ENCODE measurements around the gene SNX5. TPM values are rescaled to one million over a fixed set of nuclear protein-coding genes. Genes with fewer than 3 reads are reported as not detected.

SNX5 gene
- total RNA-seq, 1 experiment from 2014 or later: 170 TPM

DNA sequence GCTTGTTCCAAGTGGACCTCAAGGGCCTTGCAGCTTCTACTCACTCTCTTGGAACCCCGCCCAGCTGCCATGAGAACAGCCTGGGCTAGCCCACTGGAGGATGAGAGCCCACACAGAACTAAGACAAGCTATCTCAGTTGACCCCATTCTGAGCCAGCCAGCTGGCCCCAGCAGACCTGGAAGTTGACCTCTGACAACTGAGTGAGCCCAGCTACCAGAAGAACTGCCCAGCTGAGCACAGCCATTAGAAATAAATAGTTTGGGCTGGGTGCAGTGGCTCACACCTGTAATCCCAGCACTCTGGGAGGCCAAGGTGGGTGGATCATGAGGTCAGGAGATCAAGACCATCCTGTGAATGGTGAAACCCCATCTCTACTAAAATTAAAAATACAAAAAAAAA, 37.1 kb downstream of the SNX5 start:
- TF ChIP-seq, protein P1, sequence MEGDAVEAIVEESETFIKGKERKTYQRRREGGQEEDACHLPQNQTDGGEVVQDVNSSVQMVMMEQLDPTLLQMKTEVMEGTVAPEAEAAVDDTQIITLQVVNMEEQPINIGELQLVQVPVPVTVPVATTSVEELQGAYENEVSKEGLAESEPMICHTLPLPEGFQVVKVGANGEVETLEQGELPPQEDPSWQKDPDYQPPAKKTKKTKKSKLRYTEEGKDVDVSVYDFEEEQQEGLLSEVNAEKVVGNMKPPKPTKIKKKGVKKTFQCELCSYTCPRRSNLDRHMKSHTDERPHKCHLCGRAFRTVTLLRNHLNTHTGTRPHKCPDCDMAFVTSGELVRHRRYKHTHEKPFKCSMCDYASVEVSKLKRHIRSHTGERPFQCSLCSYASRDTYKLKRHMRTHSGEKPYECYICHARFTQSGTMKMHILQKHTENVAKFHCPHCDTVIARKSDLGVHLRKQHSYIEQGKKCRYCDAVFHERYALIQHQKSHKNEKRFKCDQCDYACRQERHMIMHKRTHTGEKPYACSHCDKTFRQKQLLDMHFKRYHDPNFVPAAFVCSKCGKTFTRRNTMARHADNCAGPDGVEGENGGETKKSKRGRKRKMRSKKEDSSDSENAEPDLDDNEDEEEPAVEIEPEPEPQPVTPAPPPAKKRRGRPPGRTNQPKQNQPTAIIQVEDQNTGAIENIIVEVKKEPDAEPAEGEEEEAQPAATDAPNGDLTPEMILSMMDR (IDR thresholded peaks at IDR 0.05; ENCODE audit: unreplicated experiment): no peak
- ChIA-PET POLR2A (no interaction called here), CTCF (interaction anchor here (0.6 kb wide), 1 partner anchor 1869 kb away, joined by 3 read pairs; no protein-coding TSS in a partner anchor)
- Mint-ChIP-seq H3K4me3 (ENCODE audit: unreplicated experiment) (no peak overlapping the region), H3K27ac (ENCODE audit: low read depth, unreplicated experiment) (no peak overlapping the region), H3K36me3 (ENCODE audit: insufficient read depth, unreplicated experiment) (no peaks in the 10 kb centered on the region), H3K27me3 (ENCODE audit: insufficient read depth, unreplicated experiment) (no peaks in the 10 kb centered on the region), H3K9me3 (ENCODE audit: unreplicated experiment) (peaks cover 7% of the 10 kb centered on the region), H3K4me1 (ENCODE audit: insufficient read depth, unreplicated experiment) (peaks cover 5% of the 10 kb centered on the region)
- no peak for DNase-seq (ENCODE audit: unreplicated experiment)
- intact Hi-C loops (cut with micrococcal nuclease): no loop called here
- BruUV-seq (replicated peaks): no TSS peak

DNA sequence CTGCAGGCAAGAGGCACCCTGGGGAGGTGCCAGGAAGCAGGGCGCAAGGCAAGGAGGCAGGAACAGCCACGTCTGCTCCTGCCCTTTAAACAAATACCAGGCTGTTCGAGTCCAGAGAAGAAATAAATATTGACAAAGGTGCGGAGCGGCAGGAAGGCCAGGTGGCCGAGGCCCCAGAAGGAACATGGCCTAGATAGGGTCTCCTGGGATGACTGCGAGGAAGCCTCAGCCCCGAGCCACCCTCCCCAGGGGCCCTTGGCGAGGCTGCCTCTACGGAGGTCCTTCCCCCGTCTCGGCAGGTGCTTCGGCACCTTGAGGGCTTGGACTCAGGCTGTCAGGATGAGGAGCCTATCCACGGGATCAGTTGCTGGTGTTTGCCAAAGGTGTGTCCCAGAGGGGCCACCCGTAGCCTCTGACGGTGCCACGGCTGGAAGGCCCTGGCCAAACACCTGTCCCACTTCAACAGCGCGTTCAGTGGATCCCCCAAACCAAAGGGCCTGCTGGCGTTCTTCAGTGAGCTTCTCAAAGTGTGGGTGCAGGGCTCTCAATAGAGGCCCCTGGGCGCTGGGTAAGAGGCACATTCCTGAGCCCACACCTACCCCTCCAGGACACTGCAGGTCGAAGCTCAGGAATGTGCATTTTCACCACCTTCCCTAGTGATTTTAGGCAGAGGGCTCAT, 39.8 kb downstream of the SNX5 start:
- intact Hi-C loops (cut with micrococcal nuclease): no loop called here
- ChIA-PET CTCF (interaction anchor here (0.9 kb wide), 1 partner anchor 348 kb away, joined by 3 read pairs; no protein-coding TSS in a partner anchor), POLR2A (no interaction called here)
- Mint-ChIP-seq H3K4me1 (ENCODE audit: insufficient read depth, unreplicated experiment) (peaks cover 5% of the 10 kb centered on the region), H3K4me3 (ENCODE audit: unreplicated experiment) (no peak overlapping the region), H3K9me3 (ENCODE audit: unreplicated experiment) (peaks cover 7% of the 10 kb centered on the region), H3K36me3 (ENCODE audit: insufficient read depth, unreplicated experiment) (no peaks in the 10 kb centered on the region), H3K27me3 (ENCODE audit: insufficient read depth, unreplicated experiment) (no peaks in the 10 kb centered on the region), H3K27ac (ENCODE audit: low read depth, unreplicated experiment) (no peak overlapping the region)
- DNase-seq (ENCODE audit: unreplicated experiment): no peak
- TF ChIP-seq, protein P1 (IDR thresholded peaks at IDR 0.05; ENCODE audit: unreplicated experiment): no peak
- no TSS peak for BruUV-seq (replicated peaks)

DNA sequence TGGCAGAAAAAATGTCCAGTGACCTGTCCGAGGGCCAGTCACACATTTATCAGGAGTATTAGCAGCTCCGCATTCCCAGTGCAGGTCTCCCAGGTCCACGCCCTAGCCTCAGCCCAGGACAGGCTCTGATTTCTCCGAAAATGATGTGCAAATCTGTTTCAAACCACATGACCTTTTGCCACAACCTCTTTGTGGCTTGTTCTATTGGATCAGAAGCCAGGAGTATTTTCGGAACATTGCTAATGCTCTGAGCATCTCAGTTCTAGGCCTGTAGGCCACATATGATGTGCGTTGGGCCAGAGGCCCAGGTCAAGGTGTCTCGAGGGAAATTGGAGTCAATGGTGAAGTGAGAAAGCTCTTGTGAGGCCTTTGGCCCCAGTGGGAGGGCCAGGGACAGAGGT, 40.4 kb downstream of the SNX5 start:
- intact Hi-C loops (cut with micrococcal nuclease): no loop called here
- H3K36me3 Mint-ChIP-seq (ENCODE audit: insufficient read depth, unreplicated experiment): no peaks in the 10 kb centered on the region
- POLR2A ChIA-PET: no interaction called here

DNA sequence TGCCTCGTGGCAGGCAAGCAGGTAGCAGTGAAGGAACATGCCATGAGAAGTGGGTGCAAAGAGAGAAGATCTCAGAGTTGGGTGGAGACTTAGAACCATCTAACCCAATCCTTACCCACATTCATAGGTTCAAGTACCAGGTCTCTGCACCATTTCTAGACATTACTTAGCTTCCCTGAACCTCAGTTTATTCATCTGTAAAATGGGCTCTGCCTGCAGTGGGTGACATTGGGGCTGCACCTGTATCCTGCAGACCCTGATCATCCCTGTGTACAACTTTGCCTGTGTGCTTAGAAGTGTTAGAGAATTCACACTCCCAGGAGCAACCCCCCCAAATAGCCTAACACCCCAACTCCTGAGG, 42.7 kb downstream of the SNX5 start:
- H3K27ac Mint-ChIP-seq (ENCODE audit: low read depth, unreplicated experiment): no peak overlapping the region
- ChIA-PET POLR2A (no interaction called here), CTCF (interaction anchor here (1.4 kb wide), 1 partner anchor 27 kb away, joined by 4 read pairs; no protein-coding TSS in a partner anchor)
- peaks cover 5% of the 10 kb centered on the region for H3K4me1 Mint-ChIP-seq (ENCODE audit: insufficient read depth, unreplicated experiment)
- no peaks in the 10 kb centered on the region for H3K27me3 Mint-ChIP-seq (ENCODE audit: insufficient read depth, unreplicated experiment)
- intact Hi-C loops (cut with micrococcal nuclease): no loop called here
- TF ChIP-seq, protein P1 (IDR thresholded peaks at IDR 0.05; ENCODE audit: unreplicated experiment): no peak
- no peak for DNase-seq (ENCODE audit: unreplicated experiment)
- no peaks in the 10 kb centered on the region for H3K36me3 Mint-ChIP-seq (ENCODE audit: insufficient read depth, unreplicated experiment)
- H3K4me3 Mint-ChIP-seq (ENCODE audit: unreplicated experiment): no peak overlapping the region
- no peaks in the 10 kb centered on the region for H3K9me3 Mint-ChIP-seq (ENCODE audit: unreplicated experiment)
- BruUV-seq (replicated peaks): no TSS peak

More for the DNA sequence above, 40.4 kb downstream of the SNX5 start:
- Mint-ChIP-seq H3K4me1 (ENCODE audit: insufficient read depth, unreplicated experiment) (peaks cover 5% of the 10 kb centered on the region), H3K9me3 (ENCODE audit: unreplicated experiment) (peaks cover 7% of the 10 kb centered on the region), H3K27ac (ENCODE audit: low read depth, unreplicated experiment) (no peak overlapping the region), H3K27me3 (ENCODE audit: insufficient read depth, unreplicated experiment) (no peaks in the 10 kb centered on the region), H3K4me3 (ENCODE audit: unreplicated experiment) (no peak overlapping the region)
- TF ChIP-seq, protein P1 (IDR thresholded peaks at IDR 0.05; ENCODE audit: unreplicated experiment): no peak
- CTCF ChIA-PET: no interaction called here
- BruUV-seq (replicated peaks): no TSS peak
- DNase-seq (ENCODE audit: unreplicated experiment): no peak

Data from MCF 10A (cell line).